IPS DF 4.7 (cell line): ENCODE measurements around the gene DCUN1D2.
"Not testable (repeated sequence)": the region's sequence is repeated elsewhere in the genome, so short reads cannot be mapped to it uniquely, and the experiment has no call there.

Experiments used
- DNase-seq: peaks from one replicate; pipeline ENCODE4 v3.0.0-alpha.2; 2013; ENCODE audit warnings: low spot score; ENCODE audit errors: extremely low read depth

Gene DCUN1D2

DNA sequence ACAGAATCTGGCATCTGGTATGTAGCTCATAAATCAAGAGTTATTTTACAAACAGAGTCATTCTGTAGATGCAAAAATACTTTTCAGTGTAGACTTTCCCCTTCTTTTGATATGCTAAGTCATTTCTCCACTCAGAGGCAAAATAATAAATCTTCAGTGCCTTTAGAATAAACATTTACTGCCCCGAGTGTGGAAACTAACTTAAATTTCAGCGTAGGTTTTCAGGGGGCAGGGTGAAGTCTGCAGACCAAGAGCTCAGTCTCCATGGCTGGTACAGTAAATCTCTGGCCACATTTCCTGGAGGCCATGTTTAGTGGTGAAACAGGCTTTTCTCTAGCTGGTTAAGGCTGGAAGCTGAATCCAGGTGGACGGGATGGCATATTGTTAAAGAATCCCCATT lies 24.1 kb downstream of the DCUN1D2 start:
- DNase-seq: no peak

DNA sequence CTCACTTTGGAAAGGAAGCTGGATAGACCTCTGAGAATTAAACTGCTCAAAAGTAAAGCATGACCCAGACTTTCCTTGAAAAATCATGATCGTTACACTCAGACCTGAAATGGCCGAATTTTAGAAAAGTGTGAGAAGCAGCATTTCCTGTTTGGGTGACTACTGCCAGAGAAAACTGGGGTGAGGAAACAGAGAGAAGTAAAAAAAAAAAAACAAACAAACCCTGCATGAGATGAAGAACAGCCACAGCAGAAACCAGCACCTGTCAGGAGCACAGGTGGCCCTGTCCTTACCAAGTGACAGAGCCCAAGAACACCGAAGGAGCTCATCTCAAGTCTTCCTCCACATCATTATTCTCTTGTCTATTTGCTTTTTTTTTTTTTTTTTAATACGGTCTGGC lies 25.2 kb downstream of the DCUN1D2 start:
- no peak for DNase-seq

DNA sequence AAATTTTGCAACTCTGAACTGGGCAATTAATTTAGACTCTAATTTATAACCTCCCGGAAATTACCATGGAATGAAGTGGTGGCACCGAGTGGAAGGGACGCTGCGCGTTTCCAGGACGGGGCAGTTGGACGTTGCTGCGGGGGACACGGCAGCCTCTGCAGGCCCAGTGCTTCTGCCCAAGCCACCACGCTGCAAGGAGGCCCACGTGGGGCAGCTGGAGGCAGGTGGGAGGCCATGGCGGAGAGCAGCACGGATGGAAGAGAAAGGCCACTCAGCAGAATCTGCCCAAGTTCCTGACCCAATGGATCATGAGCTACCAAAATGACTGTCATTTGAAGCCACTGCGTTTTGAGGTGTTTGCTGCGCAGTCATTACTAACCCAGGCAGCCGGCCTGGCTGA lies 26.0 kb downstream of the DCUN1D2 start:
- DNase-seq: no peak

DNA sequence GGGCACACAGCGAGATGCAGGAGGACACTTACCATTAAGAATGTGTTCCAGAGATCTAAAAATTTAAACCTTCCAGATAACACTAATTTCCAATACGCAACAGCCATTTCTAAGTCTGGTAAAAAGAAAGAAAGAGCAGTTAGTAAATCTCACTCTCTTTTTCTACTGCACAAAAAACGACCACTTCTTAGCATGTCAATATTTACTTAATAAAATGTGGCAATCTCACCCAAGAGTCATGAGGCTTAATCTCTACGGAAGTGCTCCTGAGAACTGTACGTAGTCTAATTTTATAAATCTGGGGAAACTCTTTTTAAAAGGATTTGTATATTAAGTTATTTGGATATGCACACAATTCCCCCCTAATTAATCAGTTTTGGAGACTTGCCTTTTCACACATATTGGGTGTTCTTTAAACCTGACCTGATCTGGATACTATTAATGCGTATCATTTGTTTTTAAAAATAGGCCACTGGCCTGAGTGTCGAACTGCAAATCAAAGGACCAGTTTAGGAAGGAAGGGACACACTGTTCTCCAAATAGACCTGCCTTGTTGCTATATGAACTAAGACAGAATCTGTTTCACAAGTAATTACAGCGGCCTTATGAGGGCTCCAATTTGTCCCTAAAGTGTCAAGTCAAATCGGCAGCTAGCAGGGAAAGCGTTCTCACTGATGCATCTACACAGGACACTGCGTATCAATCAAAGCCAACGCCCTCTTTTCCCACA lies 29.3 kb downstream of the DCUN1D2 start:
- DNase-seq: no peak

DNA sequence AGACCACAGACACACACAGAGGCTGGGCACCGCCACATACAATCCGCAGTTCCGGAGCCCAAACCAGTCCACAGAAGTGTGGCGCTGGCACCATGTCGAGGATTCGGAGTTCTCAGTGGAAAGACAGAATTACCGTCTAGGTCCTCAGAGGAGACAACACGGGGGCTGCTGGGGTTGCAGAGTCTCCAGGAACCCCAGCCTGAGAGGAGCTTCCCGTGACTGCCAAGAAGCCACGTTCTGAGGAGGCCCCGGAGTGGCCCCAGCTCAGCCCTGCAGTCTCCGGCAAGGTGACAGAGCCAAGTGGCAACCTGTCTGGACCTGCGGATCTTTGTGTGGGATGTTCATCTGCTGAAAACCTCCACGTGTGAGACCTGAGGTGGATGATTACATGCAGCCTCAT lies 29.9 kb downstream of the DCUN1D2 start:
- DNase-seq: no peak

DNA sequence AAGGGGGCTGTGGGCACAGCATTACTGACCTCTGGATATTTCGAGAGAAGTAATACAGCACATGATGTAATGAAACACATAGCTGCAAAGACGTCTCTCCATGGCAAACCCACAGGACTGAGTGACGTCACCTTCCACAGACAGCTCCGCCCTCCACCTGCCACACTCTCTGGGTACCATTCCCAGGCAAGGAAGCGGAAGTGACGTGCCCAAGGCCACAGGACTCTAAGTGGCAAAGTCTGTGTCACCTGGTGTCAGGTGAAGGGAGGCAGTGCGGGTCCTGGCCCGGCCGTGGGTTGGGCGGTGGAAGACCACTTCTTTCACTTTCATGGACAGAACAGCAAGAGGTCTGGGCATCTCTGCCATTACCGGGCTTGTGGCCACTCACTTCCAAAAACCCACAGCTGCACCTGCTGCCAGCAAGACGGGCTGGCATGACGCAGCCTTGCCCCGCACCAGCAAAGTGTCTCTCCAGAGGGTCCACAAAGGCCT lies 30.4 kb downstream of the DCUN1D2 start:
- DNase-seq: no peak

DNA sequence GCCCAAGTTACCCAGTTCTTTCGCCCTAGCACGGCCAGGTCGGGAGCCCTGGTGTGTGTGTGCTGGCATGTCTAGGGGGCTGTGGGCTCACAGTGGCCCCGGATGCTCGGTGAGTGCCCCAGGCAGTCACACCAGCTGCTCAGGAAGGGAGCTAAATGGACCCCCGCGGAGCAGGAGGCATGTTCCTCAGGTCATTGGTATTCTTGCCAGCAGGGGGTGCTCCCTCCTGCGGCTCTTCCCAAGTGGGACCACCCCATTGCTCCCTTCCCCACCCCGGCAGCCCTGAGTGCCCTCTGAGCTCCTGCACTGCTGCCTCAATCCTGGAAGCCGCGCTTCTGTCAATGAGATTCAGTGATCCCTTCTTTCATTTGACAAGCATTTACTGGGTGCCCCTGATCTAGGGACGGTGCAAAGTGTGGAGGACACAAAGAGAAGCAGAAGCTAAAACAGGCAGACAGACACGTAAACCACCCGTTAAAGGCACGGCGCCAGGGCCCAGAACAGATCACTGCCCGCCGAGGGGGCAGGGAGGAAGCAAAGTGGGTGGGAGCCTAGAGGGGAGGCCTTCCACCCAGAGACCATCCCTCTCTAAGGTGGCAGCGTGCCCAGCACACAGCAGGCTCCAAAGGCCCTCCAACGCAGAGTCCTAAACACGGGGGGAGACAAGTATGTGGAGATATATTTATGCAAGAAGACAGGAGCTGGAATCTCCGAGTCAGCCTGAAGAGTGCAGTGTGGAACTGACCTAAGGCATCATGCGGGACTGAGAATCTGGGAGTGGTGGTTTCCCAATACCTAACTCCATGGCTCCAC lies 32.1 kb downstream of the DCUN1D2 start:
- DNase-seq: no peak

DNA sequence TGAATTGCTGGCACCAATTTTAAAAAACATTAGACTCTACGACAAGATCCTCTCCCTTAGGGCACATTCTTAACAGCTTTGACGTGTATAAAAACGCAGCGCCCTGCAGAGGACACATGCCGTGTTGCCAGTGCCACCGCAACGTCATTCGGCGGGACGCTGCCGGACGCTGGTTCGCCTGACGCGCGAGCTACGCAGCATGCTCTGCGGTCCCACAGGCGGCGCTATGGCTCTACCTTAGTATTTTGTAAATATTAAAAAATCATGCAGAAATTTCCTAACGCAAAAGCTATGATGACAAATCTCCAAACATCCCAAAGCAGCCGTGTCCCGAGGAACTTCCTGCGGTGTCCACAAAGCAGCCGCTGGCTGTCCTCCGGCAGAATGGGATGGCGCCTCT lies 33.0 kb downstream of the DCUN1D2 start:
- DNase-seq: no peak

DNA sequence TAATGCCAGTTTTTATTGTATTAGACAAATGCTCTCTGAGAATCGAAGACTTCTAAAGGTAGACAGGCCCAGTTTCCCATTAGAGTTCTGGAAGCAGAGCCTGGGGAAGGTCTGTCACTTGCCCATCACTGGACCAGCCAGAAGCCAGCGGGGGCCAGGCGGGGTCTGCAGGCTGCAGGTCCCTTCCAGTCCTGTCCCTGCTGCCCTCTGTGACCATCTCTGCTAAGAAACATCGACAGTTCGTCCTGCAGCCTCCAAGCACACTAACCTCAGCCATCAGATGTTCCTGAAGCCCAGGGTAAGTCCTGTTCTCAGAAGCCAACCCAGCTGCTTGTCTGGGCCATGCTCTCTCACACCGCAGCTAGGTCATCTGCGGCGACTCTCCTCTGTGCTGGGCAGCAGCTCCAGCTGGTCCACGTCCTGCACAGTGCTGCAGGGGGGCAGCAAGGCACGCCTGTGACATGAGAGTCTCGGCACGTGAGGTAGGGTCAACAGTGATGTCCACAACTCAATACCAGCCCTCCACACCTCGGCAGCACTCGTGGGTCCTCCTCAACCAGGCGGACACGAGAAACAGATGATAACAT lies 34.3 kb downstream of the DCUN1D2 start:
- no peak for DNase-seq

DNA sequence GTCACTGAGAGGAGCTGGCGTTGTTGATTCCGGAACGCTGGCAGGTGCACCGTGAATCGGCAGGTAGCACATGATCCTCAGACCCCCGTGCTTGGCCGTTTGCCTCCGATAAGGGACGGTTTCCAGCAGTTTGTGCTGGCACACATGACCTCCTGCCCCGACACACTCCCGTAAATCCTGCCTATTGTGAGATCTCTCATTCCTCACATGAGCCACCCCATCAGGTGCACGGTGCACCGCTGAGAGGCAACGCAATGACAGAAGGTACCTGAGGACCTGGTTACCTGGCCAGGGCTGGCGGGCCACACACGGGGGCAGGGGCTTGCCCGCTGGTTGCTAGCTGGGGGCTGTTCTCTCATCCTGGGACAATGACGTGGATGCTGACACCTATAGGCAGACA lies 35.1 kb downstream of the DCUN1D2 start:
- DNase-seq: no peak

DNA sequence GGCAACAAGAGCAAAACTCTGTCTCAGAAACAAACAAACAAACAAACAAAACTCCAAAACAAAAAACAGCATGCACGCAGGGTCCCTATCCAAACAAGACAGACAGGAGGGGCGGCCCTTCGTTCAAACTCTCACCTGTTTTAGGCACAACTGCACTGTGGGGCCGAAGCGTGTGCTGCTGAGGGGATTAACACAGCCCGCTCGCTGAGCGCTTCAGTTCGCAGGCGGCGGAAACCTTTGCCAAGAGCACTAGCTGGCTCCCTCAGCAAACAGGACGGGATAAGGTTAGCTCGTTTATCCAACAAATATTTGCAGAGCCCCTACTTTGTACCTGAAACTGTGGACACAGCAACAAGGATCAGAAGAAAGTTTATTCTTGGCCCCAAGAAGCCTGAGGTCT lies 35.6 kb downstream of the DCUN1D2 start:
- DNase-seq: no peak

DNA sequence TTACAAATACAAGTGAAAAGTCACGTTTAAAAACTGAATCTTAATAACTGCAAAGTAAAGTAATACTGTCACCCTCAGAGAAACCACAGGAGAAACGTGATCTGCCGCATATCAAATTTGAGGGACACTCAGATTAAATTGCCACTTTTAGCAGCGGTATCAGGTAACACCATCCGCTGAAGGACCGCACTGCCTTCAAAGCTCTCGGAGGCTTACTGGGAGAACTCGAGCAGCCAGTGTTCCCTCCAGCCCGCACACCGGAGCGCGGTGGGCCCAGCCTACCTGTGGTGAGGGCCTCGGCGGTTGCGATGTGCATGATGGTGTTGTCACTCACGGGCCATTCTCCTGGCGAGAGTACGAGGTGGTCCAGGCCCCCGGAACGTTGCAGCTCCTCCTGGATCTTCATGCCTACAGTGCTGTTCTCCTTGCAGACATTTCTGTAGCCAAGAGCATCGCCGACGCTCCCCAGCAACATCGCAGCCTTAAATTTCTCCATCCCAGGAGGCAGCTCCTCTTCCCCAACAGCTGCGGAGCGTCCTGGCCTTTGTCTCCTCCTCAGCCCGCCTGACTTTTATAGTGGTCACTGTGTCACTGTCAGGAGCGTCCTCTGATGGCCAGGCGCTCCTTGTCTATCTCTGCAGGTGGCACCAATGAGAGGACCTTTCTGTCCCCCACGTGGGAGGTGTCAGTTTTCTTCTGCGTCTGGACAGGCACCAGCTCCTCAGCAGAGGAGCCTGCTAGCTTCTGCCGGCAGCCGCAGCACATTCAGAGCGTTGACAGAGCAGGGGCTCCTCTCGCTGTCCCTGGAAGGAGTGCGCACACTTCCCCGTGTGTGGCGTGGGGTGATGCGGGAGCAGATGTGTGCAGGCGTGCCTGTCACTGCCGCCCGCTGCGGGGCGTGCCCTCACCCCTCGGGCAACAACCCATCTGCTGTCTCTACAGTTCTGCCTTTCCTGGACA lies 37.3 kb downstream of the DCUN1D2 start, which contains the start of gene ADPRHL1:
TSS of gene ADPRHL1 (minus strand) at position 547 of the 960 bp plus-strand sequence. CDS start at position 496, 51 bp downstream.
- DNase-seq: no peak

DNA sequence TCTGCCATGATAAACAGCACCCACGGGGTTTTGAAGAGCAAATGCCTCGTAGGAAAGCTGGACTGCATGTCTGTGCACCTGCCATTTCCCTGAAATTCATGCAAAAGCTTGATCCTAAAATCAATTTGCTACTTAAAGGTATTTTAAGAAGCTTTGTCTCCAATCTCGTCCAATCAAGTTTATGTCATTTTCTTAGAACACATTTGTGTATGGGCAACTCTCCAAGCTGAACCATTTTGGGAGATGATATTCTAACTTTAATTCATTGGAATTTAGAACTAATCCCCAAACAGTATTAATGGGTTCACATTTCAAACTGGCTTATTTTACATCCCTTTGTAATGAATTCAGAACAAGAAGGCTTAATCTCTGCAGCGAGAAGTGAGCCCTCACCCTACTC lies 38.0 kb downstream of the DCUN1D2 start:
- DNase-seq: no peak

DNA sequence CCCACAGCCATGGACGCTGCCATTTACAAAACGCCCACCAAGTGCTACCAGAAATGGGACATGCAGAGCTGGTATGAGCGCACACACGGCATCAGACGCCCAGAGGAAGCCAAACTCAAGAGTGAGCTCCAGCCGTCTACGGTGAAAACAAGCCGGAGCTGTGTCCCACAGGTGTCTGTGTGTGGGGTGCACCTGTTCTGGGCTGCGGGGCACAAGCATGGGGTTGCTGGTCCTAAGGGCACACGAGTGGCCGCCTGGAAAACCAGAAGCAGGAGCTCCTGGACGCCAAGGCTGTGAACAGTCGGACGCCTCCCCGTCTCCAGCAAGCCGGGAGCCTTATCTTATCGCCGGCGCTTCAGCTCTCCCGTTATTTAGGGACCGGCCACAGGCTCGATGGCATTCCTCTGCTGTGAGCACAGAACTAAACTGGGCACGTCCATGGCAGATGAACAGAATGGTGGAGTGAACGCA lies 38.5 kb downstream of the DCUN1D2 start:
- no peak for DNase-seq

DNA sequence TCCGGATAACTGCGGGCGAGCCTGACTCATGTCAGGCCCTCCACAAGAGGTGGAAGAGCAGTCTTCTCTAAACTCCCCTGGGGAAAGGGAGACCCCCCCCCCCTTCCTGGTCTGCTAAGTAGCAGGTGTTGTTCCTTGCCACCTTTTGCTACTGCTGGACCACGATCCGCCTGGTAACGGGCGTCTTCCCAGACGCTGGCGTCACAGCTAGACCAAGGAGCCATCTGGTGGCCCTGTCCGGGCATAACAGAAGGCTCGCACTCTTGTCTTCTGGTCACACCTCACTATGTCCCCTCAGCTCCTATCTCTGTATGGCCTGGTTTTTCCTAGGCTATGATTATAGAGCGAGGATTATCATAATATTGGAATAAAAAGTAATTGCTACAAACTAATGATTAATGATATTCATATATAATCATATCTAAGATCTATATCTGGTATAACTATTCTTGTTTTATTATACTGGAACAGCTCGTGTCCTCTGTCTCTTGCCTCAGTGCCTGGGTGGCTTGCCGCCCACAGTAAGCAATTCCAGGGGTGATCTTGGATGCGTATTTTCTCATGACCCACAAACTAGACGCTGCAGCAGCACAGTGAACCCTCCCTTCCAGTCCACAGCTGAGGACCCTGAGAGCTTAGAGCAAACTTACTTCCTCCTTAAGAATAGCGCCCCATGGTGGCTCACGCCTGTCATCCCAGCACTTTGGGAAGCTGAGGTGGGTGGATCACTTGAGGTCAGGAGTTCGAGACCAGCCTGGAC lies 39.5 kb downstream of the DCUN1D2 start:
- DNase-seq: not testable (repeated sequence)

DNA sequence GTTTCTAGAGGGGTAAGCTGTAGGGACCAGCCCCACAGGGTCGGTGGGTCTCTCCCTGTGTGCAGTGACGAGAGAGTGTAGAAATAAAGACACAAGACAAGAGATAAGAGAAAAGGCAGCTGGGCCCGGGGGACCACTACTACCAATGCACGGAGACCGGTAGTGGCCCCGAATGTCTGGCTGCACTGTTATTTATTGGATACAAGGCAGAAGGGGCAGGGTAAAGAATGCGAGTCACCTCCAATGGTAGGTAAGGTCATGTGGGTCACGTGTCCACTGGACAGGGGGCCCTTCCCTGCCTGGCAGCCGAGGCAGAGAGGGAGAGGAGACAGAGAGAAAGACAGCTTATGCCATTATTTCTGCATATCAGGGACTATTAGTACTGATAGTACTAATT lies 40.2 kb downstream of the DCUN1D2 start:
- DNase-seq: not testable (repeated sequence)

DNA sequence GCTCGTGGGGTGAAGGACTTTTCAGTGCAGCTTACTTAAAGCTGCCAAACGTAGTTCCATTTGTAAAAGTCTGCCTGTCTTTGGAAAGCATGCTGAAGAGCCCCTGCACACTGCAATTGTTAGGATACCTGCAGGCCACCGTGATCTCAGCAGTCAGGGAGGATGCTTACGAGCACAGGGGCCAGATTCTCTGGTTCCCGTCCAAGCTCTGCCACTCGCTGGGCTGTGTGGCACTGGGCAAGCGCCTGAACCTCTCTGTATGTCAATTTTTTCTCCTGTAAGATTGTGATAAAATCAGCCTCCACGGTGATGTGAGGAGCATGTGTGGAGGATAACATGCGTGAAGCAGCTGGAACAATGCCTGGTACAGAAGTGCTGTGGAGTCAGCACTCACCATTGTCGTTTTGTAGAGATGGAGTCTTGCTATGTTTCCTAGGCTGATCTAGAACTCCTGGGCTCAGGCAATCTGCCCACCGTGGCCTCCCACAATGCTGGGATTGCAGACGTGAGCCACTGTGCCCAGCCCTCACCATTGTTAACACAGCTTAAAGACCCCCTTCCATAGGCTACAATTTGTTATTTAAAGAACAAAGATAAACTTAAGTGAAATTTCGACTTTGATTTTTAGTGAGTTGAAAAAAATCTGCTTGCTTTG lies 40.7 kb downstream of the DCUN1D2 start:
- DNase-seq: no peak

DNA sequence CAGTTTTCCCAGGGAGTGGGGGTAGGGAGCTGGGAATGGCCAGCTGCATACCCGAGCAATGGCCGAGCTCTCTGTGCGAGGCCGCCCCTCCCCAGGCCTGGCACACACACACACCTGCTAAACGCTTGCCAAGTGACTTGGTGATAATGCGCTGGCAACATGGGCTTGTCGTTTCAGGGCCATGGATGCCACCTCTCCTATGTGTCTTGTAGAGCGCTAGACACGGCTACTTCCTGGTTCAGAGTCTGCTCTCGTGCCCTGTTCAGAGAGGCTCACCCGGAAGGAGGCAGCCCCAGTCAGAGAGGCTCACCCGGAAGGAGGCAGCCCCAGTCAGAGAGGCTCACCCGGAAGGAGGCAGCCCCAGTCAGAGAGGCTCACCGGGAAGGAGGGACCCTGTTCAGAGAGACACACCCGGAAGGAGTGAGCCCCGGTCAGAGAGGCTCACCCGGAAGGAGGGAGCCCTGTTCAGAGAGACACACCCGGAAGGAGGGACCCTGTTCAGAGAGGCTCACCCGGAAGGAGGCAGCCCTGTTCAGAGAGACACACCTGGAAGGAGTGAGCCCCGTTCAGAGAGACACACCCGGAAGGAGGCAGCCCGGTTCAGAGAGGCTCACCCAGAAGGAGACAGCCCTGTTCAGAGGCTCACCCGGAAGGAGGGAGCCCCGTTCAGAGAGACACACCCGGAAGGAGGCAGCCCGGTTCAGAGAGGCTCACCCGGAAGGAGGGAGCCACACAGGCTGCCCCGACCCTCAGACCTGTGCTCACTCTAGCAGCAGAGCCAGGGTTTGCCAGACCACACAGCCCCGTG lies 41.4 kb downstream of the DCUN1D2 start:
- DNase-seq: no peak

DNA sequence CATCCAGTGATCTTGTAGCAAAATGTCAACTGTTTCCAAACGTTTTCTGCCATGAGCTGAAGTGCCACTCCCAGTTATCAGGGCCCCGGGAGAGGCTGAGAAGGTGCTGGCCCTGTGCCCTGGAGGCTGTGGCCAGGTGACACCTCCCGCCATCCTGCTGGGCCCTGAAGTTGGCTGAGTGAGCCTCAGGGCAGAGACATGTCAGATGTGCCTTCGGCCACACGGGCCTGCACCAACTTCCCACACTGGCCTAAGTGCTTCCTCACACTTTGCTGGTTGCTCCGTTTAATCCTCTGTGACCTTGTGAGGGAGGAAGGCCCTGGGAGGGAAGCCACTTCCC lies 42.0 kb downstream of the DCUN1D2 start:
- DNase-seq: no peak
